Activated CD4-positive, alpha-beta T cell treated with anti-CD3 and anti-CD28 coated beads, Interleukin-2, amount 10 ng/mL, durations not matched to agents 24 days and 14 days (primary cell): Measurements from ENCODE around the gene DENND10. TPM values are rescaled to one million over a fixed set of nuclear protein-coding genes. Genes with fewer than 3 reads are reported as not detected.
A peak's percentile ranks its signal among the peaks of the same experiment; 100 is the strongest.
"Not testable (repeated sequence)": the region's sequence is repeated elsewhere in the genome, so short reads cannot be mapped to it uniquely, and the experiment has no call there.

ENCODE experiments used
- DNase-seq: peaks from one replicate; pipeline ENCODE4 v3.0.0; 2022
- H3K27ac Mint-ChIP-seq: one replicate; pipeline ENCODE4 v1.8.0; 2022; ENCODE audit warnings: mild to moderate bottlenecking, mixed read lengths
- H3K27me3 Mint-ChIP-seq: one replicate; pipeline ENCODE4 v1.8.0; 2022; ENCODE audit warnings: mixed read lengths
- H3K36me3 Mint-ChIP-seq: one replicate; pipeline ENCODE4 v1.8.0; 2022; ENCODE audit warnings: low read depth, mild to moderate bottlenecking, mixed read lengths
- H3K4me1 Mint-ChIP-seq: one replicate; pipeline ENCODE4 v1.8.0; 2021; ENCODE audit warnings: mixed read lengths
- H3K4me3 Mint-ChIP-seq: one replicate; pipeline ENCODE4 v1.8.0; 2022; ENCODE audit warnings: mild to moderate bottlenecking, moderate library complexity, mixed read lengths
- H3K9me3 Mint-ChIP-seq: one replicate; pipeline ENCODE4 v1.8.0; 2021; ENCODE audit warnings: mixed read lengths
- intact Hi-C: fragments of 100-400 bp; cut with micrococcal nuclease; formaldehyde crosslinking; loops from one replicate; pipeline ENCODE4 v1.15.1; 2023
- total RNA-seq: library from RNA; stranded (reverse); gene quantifications from 2 replicates; pipeline ENCODE4 v1.2.3, GENCODE V29; 2022

Gene DENND10
- total RNA-seq, 1 donor from 2014 or later: 18.6 TPM

DNA sequence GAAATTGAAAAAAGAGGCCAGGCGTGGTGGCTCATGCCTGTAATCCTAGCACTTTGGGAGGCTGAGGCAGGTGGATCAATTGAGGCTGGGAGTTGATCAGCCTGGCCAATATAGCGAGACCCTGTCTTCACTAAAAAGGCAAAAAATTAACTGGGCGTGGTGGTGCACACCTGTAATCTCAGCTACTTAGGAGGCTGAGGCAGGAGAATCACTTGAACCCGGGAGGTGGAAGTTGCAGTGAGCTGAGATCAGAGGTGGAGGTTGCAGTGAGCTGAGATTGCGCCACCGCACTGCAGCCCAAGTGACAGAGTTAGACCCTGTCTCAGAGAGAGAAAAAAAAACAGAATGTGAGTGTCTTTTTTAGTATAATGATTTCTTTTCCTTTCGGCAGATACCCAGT is 2.0 kb downstream of the DENND10 start:
- H3K27me3 Mint-ChIP-seq, intact Hi-C loops, H3K9me3 Mint-ChIP-seq, DNase-seq: not testable (repeated sequence)
- Mint-ChIP-seq H3K36me3 (peaks cover 19% of the 10 kb centered on the region), H3K4me1 (peaks cover 22% of the 10 kb centered on the region), H3K4me3 (peak overlapping the region; percentile 84), H3K27ac (peak overlapping the region; percentile 15)

DNA sequence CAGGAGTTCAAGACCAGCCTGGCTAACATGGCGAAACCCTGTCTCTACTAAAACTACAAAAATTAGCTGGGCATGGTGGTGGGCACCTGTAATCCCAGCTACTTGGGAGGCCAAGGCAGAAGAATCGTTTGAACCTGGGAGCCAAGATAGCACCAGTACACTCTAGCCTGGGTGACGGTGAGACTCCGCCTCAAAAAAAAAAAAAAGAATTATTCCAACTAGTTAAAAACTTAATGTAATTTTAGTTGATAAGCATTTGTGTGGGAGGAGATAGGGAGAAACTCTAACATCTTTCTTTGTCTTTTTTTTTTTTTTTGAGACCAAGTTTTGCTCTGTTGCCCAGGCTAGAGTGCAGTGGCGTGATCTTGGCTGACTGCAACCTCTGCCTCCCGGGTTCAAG is 3.2 kb downstream of the DENND10 start:
- peaks cover 21% of the 10 kb centered on the region for H3K36me3 Mint-ChIP-seq
- peaks cover 18% of the 10 kb centered on the region for H3K4me1 Mint-ChIP-seq
- H3K4me3 Mint-ChIP-seq, intact Hi-C loops, DNase-seq, H3K9me3 Mint-ChIP-seq, H3K27me3 Mint-ChIP-seq, H3K27ac Mint-ChIP-seq: not testable (repeated sequence)

DNA sequence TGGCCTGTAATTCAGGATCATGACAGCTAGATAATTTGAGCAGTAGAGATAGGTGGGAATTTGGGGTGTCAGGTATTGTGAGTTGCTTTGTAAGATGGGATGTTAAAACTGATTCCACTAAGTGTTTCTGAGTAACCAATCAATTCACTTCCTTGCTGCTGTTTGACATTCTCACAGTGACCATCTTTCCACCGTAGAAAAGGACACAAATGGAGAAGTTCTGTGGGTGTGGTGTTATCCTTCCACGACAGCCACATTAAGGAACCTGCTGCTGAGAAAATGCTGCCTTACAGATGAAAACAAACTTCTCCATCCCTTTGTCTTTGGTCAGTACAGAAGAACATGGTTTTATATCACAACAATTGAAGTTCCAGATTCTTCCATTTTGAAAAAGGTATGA is 3.9 kb downstream of the DENND10 start:
- intact Hi-C loops, DNase-seq, H3K27ac Mint-ChIP-seq, H3K4me3 Mint-ChIP-seq, H3K27me3 Mint-ChIP-seq, H3K9me3 Mint-ChIP-seq: not testable (repeated sequence)
- peaks cover 18% of the 10 kb centered on the region for H3K4me1 Mint-ChIP-seq
- peaks cover 23% of the 10 kb centered on the region for H3K36me3 Mint-ChIP-seq

DNA sequence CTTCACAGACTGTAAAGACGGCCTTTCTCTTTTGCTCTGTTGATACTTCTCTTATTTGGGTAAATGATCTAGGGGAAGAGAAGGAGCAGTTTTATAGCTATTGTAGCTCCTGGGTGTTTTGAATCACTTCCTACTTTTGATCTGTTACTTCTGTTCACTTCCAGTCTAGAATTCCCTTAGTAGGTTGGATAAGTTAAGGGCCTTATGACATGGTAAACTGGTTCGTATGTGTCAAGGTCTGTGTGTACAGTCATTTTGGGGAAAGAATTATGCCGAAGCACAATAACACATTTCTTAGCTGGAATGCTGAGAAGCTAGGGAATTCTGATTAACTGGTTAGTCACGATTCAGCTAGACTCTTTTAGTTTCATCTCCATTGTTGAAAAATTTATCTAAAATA is 8.1 kb downstream of the DENND10 start:
- Mint-ChIP-seq H3K27me3 (no peaks in the 10 kb centered on the region), H3K27ac (no peak overlapping the region), H3K4me1 (peaks cover 7% of the 10 kb centered on the region), H3K36me3 (peaks cover 41% of the 10 kb centered on the region), H3K9me3 (no peaks in the 10 kb centered on the region), H3K4me3 (no peak overlapping the region)
- no peak for DNase-seq
- intact Hi-C loops: no loop called here

DNA sequence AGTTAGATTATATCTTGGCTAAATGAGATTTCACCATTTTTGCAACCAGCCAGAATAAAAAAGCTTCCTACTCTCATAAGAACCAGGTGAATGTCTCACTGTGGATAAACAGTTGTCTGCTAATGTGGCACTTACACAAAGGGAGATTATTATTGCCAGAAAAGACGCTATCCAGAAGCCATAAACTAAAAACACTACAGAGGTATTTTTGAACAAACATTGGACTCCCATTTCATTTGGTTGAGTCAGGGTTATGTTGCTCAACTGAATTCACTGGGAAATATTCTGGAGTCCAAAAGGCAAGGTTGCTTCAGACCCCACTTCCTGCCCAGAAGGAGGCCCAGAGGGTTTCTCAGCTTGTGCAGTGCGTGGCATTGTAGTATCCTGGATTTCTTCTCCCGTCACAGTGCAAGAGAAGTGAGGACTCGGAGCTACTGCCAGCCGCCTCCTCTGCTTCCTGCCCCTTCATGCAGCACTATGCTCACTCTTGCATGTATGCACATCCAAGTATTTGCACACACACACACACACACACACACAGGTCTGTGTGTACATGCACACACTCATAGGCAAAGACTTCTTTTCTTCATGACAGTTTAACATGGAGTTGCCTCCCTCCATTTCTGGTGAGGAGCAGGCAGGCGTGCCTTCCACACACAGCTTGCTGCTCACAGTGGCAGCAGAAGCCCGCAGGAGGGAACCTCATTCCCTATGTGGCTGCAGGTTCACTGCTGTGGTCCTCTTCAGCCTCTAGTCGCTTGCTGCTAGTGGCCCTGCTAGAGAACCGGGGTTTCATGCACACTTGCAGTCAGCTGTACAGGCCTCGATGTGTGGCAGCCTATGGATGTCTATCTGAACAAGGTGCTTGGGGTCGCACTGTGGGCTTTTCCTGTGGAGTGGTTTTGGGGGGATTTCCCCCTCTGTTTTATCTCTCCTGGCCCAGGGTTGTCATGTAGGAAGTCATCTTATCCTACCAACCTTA is 10.1 kb downstream of the DENND10 start:
- peaks cover 5% of the 10 kb centered on the region for H3K4me1 Mint-ChIP-seq

DNA sequence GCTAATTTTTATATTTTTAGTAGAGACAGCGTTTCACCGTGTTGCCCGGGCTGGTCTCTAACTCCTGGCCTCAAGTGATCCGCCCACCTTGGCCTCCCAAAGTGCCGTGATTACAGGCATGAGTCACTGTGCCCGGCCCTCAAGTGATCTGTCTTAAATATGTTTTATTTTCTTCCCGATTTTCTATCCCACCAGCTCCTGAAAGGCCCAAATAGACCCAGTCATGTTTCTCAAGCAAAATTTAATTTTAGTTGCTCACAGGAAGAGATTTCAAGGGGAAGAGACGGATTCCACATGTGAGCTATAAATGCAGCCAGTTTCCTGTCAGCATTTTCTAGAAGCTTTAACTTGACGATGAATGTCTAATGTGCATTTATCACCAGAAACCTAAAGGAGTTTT is 12.0 kb downstream of the DENND10 start:
- H3K27me3 Mint-ChIP-seq: no peaks in the 10 kb centered on the region
- peaks cover 46% of the 10 kb centered on the region for H3K36me3 Mint-ChIP-seq
- H3K4me1 Mint-ChIP-seq: peaks cover 8% of the 10 kb centered on the region
- no peaks in the 10 kb centered on the region for H3K9me3 Mint-ChIP-seq
- DNase-seq: no peak
- no peak overlapping the region for H3K4me3 Mint-ChIP-seq
- intact Hi-C loops: no loop called here
- no peak overlapping the region for H3K27ac Mint-ChIP-seq

More for the DNA sequence above, 10.1 kb downstream of the DENND10 start:
- no peak for DNase-seq
- Mint-ChIP-seq H3K4me3 (no peak overlapping the region), H3K36me3 (peaks cover 42% of the 10 kb centered on the region), H3K27ac (peak overlapping the region; percentile 39), H3K9me3 (no peaks in the 10 kb centered on the region), H3K27me3 (no peaks in the 10 kb centered on the region)
- intact Hi-C loops: no loop called here

DNA sequence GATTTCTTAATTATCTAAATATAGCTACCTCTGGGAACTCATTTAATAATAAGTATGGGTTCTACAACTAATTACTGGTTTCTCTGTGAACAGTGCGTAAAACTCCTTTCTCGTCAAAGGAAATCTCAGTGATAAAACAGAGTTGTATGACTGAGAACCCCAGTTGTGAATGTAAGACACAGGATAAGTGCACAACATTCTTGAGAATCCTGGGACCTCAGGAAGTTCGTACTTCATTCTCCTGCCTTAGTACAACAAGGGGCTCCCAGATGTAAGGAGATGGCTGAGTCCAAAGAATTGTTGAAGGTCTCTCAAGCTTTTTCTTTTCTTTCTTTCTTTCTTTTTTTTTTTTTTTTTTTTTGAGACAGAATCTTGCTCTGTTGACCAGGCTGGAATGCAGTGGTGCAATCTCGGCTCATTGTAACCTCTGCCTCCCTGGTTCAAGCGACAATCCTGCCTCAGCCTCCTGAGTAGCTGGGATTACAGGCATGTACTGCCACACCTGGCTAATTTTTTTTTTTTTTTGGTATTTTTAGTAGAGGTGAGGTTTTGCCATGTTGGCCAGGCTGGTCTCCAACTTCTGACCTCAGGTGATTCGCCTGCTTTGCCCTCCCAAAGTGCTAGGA is 12.5 kb downstream of the DENND10 start:
- Mint-ChIP-seq H3K27me3 (no peaks in the 10 kb centered on the region), H3K27ac (no peak overlapping the region), H3K4me1 (peaks cover 8% of the 10 kb centered on the region), H3K36me3 (peaks cover 47% of the 10 kb centered on the region), H3K4me3 (no peak overlapping the region), H3K9me3 (no peaks in the 10 kb centered on the region)
- intact Hi-C loops: no loop called here
- DNase-seq: no peak

DNA sequence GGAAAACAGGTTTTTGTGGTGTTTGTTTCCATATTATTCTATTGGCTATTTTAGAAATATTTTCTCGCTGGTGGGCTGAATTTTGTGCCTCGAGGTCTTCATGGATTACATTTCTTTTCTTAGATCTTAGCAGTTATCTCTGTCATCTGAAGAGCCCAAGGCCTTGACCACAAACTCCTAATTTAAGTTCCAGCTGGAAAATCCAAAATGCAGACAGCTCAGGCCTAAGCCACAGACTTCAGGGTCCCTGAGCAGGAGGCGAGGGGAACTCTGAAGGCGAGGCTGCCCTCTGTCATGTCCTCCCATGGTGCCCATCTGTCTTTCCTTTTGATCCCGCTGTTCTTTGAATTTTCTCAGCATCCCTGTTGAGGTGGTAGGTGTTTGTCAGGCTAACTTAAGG is 14.3 kb downstream of the DENND10 start:
- Mint-ChIP-seq H3K9me3 (no peaks in the 10 kb centered on the region), H3K4me3 (no peak overlapping the region), H3K36me3 (peaks cover 56% of the 10 kb centered on the region), H3K4me1 (peaks cover 5% of the 10 kb centered on the region), H3K27ac (no peak overlapping the region), H3K27me3 (no peaks in the 10 kb centered on the region)
- intact Hi-C loops: no loop called here
- no peak for DNase-seq

DNA sequence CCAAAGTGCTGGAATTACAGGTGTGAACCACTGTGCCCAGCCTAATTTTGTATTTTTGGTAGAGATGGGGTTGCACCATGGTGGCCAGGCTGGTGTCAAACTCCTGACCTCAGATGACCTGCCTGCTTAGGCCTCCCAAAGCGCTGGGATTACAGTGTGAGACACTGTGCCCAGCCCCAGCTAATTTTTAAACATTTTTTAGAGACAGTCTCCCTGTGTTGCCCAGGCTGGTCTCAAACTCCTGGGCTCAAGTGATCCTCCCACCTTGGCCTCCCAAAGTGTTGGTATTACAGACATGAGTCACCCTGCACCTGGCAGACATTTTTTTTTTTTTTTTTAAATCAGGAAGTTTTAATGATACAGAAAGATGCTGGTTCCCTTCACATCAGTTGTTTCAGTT is 15.5 kb downstream of the DENND10 start:
- H3K36me3 Mint-ChIP-seq: peaks cover 50% of the 10 kb centered on the region
- no peaks in the 10 kb centered on the region for H3K27me3 Mint-ChIP-seq
- H3K4me1 Mint-ChIP-seq: peaks cover 3% of the 10 kb centered on the region
- intact Hi-C loops: no loop called here
- H3K9me3 Mint-ChIP-seq: no peaks in the 10 kb centered on the region
- no peak overlapping the region for H3K4me3 Mint-ChIP-seq
- H3K27ac Mint-ChIP-seq: peak overlapping the region; percentile 32
- no peak for DNase-seq

DNA sequence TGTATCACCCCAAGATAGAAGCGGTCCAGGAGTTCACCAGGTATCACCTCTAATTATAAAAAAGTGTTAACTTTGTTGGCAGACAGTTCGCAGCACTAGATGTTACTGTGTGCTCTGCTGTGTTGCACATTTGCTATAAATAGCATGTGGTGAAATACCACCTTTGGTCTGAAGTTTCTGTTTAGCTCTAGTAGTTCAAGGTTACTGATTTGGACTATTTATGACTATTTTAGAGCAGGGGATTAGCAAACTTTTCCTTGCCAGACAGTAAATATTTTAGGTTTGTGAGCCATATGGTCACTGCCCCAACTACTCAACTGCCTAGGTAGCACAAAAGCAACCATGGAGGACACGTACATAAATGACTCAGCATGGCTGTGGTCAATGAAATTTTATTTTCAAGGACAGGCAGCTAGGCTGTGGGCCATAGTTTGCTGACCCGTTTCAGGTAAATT is 16.5 kb downstream of the DENND10 start:
- DNase-seq: no peak
- no peaks in the 10 kb centered on the region for H3K9me3 Mint-ChIP-seq
- no peak overlapping the region for H3K4me3 Mint-ChIP-seq
- peaks cover 47% of the 10 kb centered on the region for H3K36me3 Mint-ChIP-seq
- intact Hi-C loops: no loop called here
- peak overlapping the region; percentile 15 for H3K27ac Mint-ChIP-seq
- H3K4me1 Mint-ChIP-seq: peaks cover 3% of the 10 kb centered on the region
- no peaks in the 10 kb centered on the region for H3K27me3 Mint-ChIP-seq

DNA sequence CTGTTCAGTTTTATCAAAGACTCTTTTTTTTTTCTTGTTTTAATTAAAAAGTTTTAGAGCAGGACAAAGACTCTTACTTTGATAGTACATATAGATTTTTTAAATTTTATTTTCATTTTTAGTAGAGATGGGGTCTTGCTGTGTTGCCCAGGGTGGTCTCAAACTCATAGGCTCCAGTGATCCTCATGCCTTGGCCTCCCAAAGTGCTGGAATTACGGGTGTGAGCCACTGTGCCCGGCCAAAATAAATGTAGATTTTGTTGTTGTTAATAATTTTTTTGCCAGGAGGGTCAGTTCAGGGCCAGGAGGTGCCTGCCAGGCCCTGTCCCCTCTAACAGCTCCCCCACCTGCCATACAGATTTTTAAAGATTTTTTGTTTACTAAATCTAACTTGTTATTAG is 17.0 kb downstream of the DENND10 start:
- H3K4me3 Mint-ChIP-seq: no peak overlapping the region
- intact Hi-C loops: no loop called here
- peaks cover 49% of the 10 kb centered on the region for H3K36me3 Mint-ChIP-seq
- H3K27ac Mint-ChIP-seq: no peak overlapping the region
- peaks cover 3% of the 10 kb centered on the region for H3K4me1 Mint-ChIP-seq
- DNase-seq: no peak
- no peaks in the 10 kb centered on the region for H3K9me3 Mint-ChIP-seq
- no peaks in the 10 kb centered on the region for H3K27me3 Mint-ChIP-seq

DNA sequence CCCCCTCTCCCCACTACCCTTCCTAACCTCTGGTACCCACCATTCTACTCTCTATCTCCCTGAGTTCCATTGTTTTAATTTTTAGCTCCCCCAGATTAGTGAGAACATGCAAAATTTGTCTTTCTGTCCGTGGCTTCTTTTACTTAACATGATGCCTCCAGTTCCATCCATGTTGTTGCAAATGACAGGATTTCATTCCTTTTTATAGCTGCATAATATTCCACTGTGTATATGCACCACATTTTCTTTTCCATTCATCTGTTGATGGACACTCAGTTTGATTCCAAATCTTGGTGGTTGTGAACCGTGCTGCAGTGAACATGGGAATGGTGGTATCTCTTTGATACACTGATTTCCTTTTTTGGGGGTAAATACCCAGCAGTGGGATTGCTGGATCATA is 22.0 kb downstream of the DENND10 start:
- H3K27ac Mint-ChIP-seq: no peak overlapping the region
- no peak for DNase-seq
- H3K9me3 Mint-ChIP-seq: peaks cover 7% of the 10 kb centered on the region
- intact Hi-C loops: no loop called here
- H3K36me3 Mint-ChIP-seq: peaks cover 59% of the 10 kb centered on the region
- H3K4me1 Mint-ChIP-seq: peaks cover 19% of the 10 kb centered on the region
- H3K27me3 Mint-ChIP-seq: no peaks in the 10 kb centered on the region
- no peak overlapping the region for H3K4me3 Mint-ChIP-seq

DNA sequence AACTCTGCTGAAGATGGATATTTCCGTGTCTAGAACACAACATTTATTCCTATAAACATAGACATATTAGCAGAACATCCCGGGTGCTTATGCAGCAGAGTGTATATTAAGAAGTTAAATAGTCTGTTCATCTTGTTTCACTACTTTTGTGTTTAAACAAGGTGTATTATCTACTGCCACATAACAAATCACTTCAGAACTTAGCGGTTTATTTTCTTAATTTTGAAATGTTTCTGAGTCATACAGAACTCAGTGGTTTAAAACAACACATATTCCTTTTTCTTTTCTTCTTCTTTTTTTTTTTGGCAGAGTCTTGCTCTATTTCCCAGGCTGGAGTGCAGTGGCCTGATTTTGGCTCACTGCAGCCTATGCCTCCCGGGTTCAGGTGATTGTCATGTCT is 25.8 kb downstream of the DENND10 start:
- H3K4me3 Mint-ChIP-seq: no peak overlapping the region
- peaks cover 47% of the 10 kb centered on the region for H3K4me1 Mint-ChIP-seq
- peaks cover 66% of the 10 kb centered on the region for H3K36me3 Mint-ChIP-seq
- H3K27ac Mint-ChIP-seq: peak overlapping the region; percentile 95
- intact Hi-C loops: no loop called here
- H3K9me3 Mint-ChIP-seq: peaks cover 7% of the 10 kb centered on the region
- no peak for DNase-seq
- H3K27me3 Mint-ChIP-seq: no peaks in the 10 kb centered on the region
